HG03457 (cell line): Measurements from ENCODE around the gene SCRT2.
"Not testable (repeated sequence)": the region's sequence is repeated elsewhere in the genome, so short reads cannot be mapped to it uniquely, and the experiment has no call there.

Experiments used
- ATAC-seq: cut with Tn5 transposase; IDR thresholded peaks from one replicate; pipeline ENCODE4 v1.9.1; 2021; ENCODE audit warnings: moderate number of reproducible peaks; ENCODE audit not compliant: unreplicated experiment

Gene SCRT2

DNA sequence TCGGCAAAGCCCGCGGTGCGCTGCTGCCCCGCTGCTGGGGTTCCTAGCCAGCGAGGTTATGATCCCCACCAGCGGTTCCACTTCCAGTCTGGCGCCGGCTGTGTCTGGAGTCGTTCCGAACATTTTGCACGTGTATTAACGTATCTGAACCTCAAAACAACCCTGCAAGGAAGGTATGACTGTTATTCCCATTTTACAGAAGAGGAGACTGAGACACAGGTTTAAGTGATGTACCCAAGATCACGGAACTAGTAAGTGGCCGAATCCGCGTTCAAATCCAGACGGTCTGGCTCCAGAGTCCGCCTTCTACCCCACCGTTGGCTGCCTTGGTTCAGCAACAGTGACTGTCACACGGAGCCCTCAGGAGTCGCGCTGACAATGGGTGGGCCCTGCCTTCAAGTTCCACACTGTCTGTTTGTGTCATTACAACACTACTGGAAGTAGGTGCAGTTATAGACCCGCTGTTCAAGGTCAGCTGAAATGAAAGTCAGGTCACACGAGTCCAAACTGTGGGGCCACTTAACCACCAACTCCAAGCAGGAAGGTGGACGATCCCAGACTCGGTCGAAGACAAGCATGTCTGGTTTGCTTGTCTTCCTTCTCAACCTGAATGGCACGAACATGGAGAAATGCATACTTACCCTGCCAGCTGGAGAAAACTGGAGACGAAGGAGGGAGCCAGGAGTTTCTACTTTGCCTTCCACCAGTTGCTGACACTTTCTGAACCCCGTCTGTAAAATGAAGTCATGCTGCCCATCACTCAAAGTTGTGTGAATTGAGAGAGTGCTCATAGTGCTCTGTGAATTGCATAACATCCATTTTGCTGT is 21.8 kb downstream of the SCRT2 start:
- ATAC-seq = no peak

DNA sequence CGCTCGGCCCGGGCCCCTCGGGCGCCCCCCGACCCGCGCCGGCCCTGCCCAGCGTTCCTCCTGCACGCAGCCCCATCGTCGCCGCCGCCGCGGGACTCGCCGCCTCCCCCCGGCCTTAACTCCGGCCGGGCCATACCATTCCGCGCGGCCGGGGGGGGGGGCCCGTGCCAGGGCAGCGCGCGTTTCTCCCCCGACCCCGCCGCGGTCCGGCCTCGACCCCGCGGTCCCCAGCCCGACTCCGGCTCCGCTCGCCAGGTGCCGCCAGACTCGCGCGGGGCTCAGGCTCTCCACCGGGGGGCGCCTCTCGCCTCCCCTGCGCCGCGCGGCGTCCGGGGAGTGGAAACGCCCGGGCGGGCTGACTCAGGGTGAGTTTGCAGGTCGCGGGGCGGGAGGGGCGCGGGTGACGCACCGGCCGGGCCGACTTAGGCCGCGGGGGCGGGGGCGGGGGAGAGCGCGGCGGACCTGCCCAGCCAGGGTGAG is 22.5 kb downstream of the SCRT2 start, which contains the start of gene SRXN1:
Gene SRXN1 (minus strand): TSS at position 91 of the 480 bp plus-strand sequence. CDS start 15 bp downstream, at position 76.
- peak; percentile 70 for ATAC-seq

DNA sequence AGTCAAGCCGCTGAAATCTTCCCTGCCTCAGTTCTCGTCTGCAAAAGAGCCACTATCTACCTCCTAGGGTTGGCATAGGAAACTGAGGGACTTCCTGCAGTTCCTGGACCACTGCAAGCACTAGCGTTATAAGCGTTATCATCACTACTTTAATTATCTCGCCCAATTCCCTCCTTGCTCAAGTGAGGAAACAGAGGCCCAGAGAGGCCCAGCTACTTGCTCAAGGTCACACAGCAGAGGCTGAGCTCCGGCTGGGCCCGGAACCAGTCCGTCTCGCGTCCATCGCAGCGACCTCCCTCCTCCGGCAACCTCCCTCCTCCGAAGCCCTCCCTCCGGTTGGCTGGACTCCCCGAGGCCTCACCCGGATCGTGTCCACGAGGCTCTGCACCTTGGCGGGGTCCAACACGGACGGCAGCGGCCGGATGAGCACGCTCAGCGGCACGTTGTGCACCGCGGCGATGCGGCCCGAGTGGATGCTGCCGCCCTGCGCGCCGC is 22.9 kb downstream of the SCRT2 start:
- ATAC-seq = no peak

DNA sequence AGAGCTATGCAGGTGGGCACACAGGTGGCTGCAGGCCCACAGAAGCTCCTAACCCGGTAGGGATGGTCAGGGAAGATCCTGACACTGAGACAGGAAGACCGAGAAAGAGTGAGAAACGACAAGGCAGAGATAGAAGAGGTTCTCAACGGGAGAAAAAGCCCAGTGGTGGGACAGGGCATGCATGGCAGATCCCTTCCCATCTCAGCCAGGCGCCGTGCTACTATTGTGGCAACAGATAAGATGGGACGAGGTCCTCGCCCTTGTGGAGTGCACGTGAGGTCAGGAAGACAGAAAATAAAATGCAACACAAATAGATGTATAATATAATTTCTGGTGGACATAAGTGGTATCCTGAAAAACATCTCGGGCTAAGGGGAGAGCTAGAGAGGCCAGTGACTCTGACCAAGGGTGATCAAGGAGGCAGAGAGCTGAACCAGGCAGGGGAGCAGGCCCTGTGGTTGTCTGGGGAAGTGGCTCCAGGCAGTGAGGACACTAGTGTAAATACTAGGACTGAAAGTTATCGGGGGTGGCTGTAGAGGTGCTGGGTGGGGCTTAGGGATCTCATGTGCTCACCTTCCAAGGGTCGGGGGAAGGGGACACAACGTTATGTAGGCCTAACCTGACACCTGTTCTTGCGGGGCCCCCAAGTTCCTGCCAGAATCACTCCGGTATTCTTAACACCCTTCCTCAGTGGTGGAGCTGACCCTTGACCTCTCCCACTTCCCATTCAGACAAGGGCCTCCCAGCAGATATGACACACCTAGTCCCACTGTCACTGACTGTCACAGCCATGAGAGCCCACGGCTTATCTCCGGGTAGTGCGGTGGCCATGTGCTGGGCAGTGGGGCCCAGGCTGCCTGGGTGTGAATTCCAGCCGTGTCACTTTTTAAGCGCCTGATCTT is 23.6 kb downstream of the SCRT2 start:
- no peak for ATAC-seq

DNA sequence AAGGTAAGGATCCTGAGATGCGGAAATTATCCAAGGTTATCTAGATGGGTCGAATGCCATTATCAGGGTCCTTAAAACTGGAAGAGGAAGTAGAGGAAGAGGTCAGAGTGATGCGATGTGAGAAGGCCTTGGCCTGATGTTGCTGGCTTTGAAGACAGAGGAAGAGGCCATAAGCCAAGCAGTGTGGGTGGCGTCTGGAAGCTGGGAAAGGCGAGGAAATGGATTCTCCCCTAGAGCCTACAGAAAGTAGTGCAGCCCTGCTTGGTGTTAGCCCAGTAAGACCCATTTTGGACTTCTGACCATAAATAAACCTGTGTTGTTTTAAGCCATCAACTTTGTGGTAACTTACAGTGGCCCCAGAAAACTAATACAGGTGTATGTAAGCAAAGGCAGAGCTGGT is 24.6 kb downstream of the SCRT2 start:
- ATAC-seq = no peak

DNA sequence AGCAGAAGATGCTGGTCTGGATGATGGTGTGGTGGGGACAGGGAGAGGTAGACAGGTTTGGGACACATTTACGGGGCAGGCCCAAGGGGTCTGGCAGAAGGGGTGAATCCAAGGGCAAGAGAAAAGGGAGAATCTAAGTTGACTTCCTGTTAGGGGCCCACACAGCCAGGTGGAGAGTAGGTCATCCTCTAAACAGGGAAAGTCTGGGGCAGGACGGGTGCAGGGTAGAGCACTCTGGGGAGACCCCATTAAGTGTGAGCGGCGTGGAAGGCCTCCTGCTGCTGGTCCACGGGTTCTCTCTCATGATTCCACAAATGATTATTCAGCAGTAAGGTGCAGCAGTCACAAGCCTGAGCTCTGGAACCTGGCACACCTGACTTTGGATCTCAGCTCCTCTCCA is 25.3 kb downstream of the SCRT2 start:
- no peak for ATAC-seq

DNA sequence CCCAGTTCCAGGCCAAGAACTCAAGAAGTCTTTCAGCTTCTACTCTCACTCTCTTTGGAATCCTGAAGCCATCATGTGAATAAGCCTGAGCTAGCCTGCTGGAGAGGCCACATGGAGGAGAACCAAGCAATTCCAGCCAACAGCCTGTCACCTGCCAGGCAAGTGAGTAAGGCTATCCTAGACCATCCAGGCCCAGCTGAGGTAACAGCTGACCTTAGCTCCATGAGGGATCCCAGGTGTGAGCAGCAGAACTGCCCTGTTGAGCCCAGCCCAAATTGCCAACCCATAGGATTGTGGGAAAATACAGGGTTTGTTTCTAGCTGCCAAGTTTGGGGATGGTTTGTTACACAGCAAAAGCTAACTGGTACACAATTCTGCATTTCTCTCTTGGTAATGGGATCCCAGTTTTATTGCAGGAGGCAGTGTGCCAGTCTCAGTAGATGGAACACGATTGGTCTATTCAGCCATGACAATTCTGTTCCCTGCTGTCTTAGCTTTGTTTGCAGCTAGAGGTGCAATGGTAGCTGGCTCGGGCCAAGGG is 28.1 kb downstream of the SCRT2 start:
- no peak for ATAC-seq

DNA sequence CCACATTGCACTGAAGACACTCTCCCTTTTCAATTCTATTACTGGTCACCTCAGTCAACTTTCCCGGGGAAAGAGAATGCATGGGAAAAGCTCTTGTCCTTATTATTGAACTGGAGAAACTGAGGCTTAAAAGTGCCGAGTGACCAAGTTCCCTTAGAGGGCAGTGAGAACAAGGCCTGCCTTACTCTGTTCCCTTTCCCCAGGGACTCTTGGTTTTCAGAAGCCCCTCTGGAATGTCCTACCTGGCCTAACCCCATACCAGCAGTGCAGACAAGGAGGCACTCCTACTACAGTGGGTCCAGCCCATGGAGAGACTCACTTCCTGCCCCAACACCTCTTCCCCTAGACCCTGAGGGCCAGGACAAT is 28.8 kb downstream of the SCRT2 start:
- ATAC-seq = no peak

DNA sequence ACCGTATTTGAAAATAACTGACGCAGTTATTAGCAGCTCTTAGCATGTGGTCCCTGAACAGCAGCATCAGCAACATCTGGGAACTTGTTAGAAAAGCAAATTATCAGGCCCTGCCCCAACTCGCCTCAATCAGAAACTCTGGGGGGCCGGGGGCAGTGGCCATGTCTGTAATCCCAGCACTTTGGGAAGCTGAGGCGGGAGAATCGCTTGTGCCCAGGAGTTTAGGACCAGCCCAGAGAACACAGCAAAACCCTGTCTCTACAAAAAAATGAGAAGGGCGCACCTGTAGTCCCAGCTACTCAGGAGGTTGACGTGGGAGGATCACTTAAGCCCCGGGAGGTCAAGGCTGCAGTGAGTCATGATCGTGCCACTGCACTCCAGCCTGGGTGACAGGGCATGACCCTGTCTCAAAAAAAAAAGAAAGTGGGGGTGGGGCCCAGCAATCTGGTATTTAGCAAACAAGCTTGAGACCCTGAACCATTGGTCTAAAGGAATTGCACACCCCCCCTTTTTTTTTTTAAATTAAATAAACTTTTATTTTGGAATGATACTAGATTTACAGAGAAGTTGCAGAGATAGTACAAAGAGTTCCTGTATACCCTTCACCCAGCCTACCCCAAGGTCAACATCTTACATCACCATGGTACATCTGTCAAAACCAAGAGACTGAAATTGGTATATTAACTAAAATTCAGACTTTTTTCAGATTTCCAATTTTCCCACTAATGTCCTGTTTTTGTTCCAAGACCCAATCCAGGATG is 29.3 kb downstream of the SCRT2 start:
- no peak for ATAC-seq

DNA sequence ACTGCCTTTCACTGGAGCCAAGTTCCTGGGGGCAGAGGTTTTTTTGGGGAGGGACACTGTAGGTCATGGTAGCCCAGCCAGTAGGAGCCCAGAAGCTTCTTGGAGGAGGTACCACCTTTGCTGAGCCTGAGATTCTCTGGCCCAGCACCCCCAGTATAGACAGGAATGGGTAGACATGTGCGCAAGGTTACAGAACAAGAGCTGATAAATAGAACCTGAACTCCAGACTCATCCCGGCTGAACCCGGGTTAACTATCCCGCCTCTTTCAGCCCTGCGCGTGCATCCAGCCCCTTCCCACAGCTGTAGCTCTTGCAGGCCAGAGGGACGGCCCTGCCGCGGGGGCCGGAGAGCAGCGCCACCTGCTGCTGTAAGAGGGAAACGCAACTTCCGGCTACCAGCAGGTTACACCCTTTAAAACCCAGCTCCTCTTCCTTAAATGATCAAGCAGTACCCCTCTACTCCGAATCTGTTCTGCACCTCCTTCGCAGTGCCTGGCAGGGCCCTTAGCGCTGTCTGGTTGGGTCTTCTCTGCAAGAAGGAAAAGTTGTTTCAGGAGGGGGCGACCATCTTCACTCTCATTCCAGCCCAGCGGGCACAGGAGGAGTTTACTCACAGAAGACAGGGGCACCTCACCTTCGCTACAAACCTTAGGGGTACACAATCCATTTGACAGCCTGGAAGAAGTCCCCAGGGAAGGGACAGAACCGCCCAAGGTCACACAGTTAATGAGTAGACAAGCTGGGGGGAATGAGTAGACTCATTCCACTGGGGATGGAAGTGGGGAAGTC is 30.1 kb downstream of the SCRT2 start:
- ATAC-seq = no peak

DNA sequence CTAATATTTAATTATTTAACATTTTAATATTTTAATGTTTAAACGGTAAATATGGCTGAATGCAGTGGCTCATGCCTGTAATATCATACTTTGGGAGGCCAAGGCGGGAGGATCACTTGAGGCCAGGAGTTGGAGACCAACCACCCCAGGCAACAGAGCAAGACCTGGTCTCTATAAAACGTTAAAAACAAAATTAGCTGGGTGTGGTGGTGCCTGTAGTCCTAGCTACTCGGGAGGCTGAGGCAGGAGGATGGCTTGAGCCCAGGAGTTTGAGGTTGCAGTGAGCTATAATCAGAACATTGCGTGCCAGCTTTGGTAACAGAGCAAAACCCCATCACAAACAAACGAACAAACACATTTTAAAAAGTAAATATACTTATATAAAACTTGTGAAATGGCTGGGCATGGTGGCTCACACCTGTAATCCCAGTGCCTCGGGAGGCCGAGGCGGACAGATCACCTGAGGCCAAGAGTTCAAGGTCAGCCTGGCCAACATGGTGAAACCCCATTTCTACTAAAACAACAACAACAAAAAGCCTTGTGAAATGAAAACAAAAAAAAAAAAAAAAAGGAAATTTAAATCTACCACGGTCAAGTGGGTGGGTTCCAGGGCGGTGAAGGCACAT is 30.8 kb downstream of the SCRT2 start:
- ATAC-seq = no peak

DNA sequence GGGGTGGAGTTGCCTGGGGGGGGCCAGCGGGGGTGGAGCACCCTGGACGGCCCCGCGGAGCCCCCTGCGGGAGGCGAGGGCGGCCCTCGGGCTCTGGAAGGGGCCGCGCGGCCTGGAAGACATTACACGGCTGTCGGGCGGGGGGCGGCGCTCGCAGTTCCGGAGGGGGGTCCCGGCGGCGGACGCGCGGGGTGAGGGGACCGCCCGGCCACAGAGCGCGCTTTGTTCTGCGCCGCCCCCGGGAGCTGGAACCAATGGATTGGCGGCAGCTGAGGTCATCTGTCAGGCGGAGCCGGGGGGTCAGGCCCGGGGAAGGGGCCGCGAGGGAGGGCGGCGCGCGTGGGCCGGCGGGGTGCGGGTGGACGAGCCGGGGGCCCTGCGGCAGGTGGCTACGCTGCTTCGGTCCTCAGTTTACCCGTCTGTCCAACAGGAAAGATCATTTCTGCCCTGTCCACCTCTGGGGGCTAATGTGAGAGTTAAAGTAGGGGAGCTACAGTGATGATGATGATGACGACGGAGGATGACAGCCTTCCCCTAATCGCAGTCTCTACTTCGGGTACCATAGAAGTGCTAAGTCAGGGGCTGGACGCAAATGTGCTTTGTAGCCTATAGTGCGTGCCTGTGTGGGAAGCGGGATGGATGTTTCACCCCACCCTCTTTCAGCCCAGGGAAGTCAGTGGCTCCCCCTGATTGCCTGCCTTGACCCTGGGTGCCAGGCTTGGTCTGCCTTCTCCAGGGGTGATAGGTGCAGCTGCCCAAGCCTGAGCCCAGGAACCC is 33.0 kb downstream of the SCRT2 start:
- no peak for ATAC-seq

DNA sequence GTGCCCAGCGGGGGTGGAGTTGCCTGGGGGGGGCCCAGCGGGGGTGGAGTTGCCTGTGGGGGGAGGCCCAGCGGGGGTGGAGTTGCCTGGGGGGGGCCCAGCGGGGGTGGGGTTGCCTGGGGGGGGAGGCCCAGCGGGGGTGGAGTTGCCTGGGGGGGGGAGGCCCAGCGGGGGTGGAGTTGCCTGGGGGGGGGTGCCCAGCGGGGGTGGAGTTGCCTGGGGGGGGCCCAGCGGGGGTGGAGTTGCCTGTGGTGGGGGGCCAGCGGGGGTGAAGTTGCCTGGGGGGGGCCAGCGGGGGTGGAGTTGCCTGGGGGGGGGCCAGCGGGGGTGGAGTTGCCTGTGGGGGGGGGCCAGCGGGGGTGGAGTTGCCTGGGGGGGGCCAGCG is 33.6 kb downstream of the SCRT2 start:
- ATAC-seq = not testable (repeated sequence)

DNA sequence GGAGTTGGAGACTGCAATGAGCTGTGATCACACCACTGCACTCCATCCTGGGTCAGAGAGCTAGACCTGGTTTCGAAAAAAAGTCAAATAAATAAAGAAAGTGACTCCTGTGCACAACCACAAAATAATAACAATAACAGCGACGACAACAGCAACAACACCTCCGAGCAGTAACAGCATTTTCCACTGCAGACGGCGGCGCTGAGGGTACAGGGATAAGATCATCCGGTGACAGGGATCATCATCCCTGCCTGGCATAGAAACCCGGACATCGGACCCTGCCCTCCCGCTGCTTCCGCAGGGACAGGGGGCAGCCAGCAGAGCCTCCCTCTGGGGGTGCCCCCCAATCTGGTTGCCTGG is 34.1 kb downstream of the SCRT2 start:
- ATAC-seq = no peak

DNA sequence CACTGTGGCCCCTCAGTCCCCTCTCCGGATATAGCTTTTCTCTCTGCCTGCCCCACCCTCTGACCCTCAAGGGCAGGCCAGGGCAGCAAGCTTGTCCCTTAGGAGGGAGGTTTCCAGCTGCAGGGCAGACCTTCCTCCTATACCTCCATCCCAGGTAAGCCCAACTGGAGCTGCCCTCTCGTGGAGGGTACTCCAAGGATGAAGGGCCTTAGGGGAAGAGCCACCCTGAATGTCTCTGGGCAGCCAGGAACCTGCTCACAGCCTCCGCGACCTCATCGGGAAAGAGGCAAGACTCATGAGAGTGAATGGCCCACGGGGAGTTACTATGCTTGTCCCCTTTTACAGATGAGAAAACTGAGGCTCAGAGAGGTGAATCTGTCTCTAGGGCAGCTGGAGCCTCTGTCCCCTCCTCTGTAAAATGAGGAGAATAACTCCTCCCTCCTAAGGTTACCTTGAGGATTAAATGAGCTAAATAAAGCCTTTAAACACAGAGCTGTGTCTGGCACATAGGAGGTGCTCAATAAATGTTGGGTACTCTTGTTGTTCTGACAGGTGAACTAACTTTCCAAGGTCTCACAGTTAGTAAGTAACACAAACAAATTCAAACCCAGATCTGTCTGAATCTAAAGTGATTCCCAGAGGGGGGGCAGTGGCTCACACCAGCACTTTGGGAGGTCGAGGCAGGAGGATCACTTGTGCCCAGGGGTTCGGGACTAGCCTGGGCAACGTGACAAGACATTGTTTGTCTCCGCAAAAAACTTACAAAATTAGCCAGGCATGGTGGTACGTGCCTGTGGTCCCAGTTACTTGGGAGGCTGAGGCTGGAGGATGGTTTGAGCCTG is 34.7 kb downstream of the SCRT2 start:
- no peak for ATAC-seq

DNA sequence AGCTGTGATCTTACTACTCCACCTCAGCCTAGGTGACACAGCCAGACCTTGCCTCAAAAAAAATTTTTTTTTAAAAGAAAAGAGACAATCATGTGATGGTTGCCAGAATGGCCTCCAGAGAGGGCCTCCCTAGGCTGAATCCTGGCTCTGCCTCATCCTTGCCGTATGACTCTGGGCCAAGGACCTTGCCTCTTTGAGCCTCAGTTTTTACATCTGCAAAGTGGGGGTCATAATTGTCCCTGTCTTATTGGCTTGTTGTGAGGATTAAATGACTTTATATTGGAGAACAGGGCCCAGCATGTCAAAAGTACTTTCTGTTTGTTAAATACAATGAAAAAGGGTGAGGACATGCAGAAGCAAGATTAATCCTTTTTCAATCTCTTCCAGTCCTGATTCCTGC is 37.0 kb downstream of the SCRT2 start:
- ATAC-seq = no peak

DNA sequence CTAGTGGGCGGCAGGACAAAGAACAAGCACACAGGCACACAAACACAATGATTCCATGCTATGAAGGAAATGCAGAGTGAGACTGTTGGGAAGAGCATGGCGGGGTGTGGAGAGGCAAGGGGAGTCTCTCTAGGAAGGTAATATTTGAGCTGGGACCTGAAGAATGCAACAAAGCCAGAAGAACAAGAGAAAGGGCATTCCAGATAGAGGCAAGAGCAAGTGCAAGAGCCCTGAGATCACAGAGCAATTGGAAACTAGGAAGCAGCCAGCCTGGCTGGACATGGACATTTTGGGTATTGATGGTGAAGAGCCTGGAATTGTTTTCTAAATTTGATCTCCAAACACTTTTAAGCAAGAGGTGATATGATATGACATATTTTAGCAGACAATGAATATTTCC is 38.0 kb downstream of the SCRT2 start:
- ATAC-seq = no peak

DNA sequence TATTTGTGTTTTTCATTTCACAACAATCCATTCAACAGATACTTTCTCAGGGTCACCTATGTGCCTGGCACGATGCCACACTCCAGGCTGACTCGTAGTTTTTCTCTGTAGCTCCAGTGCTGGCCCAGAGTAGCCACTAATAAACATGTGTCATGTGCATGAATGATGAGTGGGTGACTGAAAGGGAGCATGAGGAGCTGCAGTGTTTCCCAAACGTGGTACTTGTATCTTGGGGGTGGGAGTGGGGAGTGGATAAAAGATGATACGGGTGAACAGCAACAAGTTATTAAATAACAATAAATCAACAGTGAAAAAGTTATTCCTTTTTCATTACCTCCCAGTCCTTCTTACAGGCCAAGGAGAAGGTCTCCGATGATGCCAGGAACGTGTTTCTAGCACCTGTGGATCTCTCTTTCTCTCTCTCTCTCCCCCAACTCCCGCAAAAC is 39.7 kb downstream of the SCRT2 start:
- no peak for ATAC-seq
